Loucy (cell line): Measurements from ENCODE around the gene MCFD2.

Experiments
- EZH2phosphoT487 ChIP-seq: fragments of 200-600 bp; IDR thresholded peaks from 2 replicates; pipeline ENCODE4 v1.6.1; 2018; ENCODE audit warnings: antibody characterized with exemption, mild to moderate bottlenecking, moderate library complexity, borderline replicate concordance
- TF ChIP-seq, protein P1 (sequence below): fragments of 200-600 bp; sonication (generic); conservative IDR thresholded peaks from 2 replicates; pipeline ENCODE4 v1.5.1; 2014; ENCODE audit warnings: mild to moderate bottlenecking, antibody characterized with exemption, low read length

GRCh38 chr2:46885376-46885775 is 30.2 kb downstream of the MCFD2 start:
- TF ChIP-seq, protein P1, sequence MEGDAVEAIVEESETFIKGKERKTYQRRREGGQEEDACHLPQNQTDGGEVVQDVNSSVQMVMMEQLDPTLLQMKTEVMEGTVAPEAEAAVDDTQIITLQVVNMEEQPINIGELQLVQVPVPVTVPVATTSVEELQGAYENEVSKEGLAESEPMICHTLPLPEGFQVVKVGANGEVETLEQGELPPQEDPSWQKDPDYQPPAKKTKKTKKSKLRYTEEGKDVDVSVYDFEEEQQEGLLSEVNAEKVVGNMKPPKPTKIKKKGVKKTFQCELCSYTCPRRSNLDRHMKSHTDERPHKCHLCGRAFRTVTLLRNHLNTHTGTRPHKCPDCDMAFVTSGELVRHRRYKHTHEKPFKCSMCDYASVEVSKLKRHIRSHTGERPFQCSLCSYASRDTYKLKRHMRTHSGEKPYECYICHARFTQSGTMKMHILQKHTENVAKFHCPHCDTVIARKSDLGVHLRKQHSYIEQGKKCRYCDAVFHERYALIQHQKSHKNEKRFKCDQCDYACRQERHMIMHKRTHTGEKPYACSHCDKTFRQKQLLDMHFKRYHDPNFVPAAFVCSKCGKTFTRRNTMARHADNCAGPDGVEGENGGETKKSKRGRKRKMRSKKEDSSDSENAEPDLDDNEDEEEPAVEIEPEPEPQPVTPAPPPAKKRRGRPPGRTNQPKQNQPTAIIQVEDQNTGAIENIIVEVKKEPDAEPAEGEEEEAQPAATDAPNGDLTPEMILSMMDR = no peak
- TF ChIP-seq EZH2phosphoT487 = no peak
